ENCODE measurements around the gene ACACB.

Gene ACACB

DNA sequence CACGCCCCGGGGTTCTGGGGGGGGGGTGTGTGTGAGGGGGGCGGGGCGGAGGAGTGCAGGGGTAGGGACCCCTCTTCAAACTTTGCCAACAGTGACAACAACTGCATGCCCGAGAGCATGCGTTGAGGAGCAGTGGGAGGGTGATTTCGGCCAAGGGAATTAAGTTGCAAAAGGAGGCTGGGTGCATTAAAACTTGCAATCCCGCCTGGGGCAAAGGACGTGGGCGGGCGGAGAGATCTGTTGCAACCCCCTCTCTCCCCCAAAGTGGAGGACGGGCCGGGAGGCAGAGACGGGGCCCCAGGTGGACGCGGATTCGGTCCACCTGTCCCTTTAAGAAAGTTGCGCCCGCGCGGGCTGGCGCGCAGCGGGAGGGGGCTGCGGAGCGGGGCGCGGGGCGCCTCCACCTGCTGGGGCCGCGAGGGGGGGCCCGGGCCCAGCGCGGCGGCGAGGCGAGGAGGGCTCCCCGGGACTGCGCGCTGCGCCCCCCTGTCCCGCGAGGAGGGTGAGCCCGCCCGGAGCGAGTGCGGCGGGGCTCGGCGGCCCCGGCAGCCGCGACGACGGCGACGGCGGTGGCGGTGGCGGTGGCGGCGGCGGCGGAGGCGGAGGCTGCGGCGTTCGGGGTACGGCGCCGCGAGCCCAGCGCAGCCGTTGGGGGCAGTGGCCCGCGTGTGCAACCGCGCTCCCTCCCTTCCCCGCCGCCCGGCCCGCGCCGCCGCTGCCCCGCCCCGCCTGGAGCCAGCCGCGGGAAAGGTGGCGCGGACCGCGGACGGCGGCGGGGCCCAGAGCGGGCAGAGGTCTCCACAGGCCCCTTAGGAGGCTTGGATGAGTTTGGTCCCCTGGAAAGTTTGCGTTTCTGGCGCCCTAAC is 193.2 kb downstream of the ACACB start:
- TF ChIP-seq, protein P1, sequence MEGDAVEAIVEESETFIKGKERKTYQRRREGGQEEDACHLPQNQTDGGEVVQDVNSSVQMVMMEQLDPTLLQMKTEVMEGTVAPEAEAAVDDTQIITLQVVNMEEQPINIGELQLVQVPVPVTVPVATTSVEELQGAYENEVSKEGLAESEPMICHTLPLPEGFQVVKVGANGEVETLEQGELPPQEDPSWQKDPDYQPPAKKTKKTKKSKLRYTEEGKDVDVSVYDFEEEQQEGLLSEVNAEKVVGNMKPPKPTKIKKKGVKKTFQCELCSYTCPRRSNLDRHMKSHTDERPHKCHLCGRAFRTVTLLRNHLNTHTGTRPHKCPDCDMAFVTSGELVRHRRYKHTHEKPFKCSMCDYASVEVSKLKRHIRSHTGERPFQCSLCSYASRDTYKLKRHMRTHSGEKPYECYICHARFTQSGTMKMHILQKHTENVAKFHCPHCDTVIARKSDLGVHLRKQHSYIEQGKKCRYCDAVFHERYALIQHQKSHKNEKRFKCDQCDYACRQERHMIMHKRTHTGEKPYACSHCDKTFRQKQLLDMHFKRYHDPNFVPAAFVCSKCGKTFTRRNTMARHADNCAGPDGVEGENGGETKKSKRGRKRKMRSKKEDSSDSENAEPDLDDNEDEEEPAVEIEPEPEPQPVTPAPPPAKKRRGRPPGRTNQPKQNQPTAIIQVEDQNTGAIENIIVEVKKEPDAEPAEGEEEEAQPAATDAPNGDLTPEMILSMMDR (IDR thresholded peaks at IDR 0.05; ENCODE audit: low read depth, low read length) = no peak

DNA sequence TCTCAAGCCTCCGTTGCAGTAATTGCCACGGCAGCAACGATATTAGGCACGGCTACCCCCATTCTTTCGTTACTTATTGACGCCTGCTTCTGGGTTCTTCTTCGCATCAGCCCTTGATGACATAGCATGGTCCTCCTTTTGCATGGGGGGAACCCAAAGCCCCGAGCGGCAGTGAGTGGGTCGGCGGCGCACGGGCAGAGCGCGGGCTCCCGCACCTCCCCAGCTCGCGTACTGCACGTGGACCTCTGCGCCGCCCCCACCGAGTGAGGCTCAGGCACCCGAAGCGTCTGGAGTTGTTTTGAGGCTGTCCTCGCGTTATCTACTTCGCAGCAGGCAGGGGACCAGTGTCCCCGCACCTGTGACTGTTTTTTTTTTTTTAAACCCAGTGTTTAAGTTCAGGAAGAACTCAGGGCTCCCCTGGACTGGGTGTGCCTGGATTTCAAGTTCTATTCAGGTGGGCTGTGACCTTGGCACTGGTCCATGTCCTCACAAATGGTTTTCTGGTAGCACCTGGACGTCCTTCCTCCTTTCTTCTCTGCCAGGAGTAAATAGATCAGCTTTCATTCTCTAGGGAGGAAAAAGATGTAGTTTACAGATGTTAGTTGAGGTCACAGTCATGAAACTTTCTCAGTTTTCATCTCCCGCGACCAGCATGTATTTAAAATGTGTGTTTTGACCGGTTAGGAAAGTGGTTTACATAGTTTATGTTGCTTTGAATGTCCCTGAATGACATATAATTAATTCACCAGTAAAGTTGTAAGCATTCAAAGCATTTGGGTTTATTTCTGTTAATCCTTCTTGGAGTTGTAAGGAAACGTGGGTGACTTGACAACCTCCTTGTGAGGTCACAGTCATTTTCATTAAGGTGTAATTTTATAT is 194.1 kb downstream of the ACACB start:
- peak overlapping the region in 1 of 2 donors; percentile 17 for H3K4me3 ChIP-seq (replicated peaks in 1 of 2; ENCODE audit: low read depth in 2 of 2, low read length in 2 of 2)
- no peak for DNase-seq (ENCODE audit: low read depth in 2 of 2)
- TF ChIP-seq, protein P1 (IDR thresholded peaks at IDR 0.05; ENCODE audit: low read depth, low read length) = no peak

More for the DNA sequence above, 193.2 kb downstream of the ACACB start:
- no peak for DNase-seq (ENCODE audit: low read depth in 2 of 2)
- H3K4me3 ChIP-seq (replicated peaks in 1 of 2; ENCODE audit: low read depth in 2 of 2, low read length in 2 of 2) = peak overlapping the region in 1 of 2 donors; percentile 17

All from cardiac fibroblast (primary cell).